ENCODE results near the gene RNU7-1. TPM values are rescaled to one million over a fixed set of nuclear protein-coding genes. Genes with fewer than 3 reads are reported as not detected.
A peak's percentile ranks its signal among the peaks of the same experiment; 100 is the strongest.

RNU7-1 gene
- total and polyA plus RNA-seq, 9 of the 15 experiments (the other 6 are each of a cell fraction or from before 2014, with no cell fraction given), result not detected

GRCh38 chr12:6912164-6912935, 31.3 kb upstream of the RNU7-1 start:
- intact Hi-C loops (cut with micrococcal nuclease) (no loop called here), in situ Hi-C loops (cut with MboI) (no loop called here)
- peak; percentile 69 for TF ChIP-seq ZNF121 (CRISPR knock-in tag; conservative IDR thresholded peaks at IDR 0.05)
- TF ChIP-seq, protein P1, sequence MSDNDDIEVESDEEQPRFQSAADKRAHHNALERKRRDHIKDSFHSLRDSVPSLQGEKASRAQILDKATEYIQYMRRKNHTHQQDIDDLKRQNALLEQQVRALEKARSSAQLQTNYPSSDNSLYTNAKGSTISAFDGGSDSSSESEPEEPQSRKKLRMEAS (CRISPR knock-in tag; IDR thresholded peaks at IDR 0.05), result no peak
- no peak for TF ChIP-seq CEBPG (CRISPR knock-in tag; IDR thresholded peaks at IDR 0.05)
- no peak for TF ChIP-seq CEBPG (tag; conservative IDR thresholded peaks at IDR 0.05 in 1 of 2, IDR thresholded peaks at IDR 0.05 in 1 of 2)
- peak; percentile 29 for TF ChIP-seq RBM25 (IDR thresholded peaks at IDR 0.05; ENCODE audit: low read depth, low read length, severe bottlenecking)
- no peak for FAIRE-seq
- no peak for ATAC-seq
- Histone ChIP-seq H3K9me3 (replicated peaks; ENCODE audit: control insufficient read depth, insufficient read depth, low read depth, low read length) (no peaks in the 10 kb centered on the region), H3K4me2 (ENCODE audit: insufficient read depth, low read length) (no peak overlapping the region), H3K4me1 (replicated peaks in 1 of 2; ENCODE audit: control insufficient read depth in 2 of 2, insufficient read depth in 2 of 2, low read length in 2 of 2) (peaks cover 12 to 40% of the 10 kb centered on the region in 2 experiments; a peak in 4 of 5 replicates), H4K20me1 (replicated peaks; ENCODE audit: control insufficient read depth, insufficient read depth, low read length) (no peaks in the 10 kb centered on the region), H3K9me1 (ENCODE audit: control insufficient read depth, insufficient read depth, low read length) (peaks cover 6% of the 10 kb centered on the region), H3K9ac (ENCODE audit: insufficient read depth in 1 of 2, low read depth in 2 of 2, low read length in 2 of 2) (no peak overlapping the region), H3K27me3 (ENCODE audit: control insufficient read depth in 2 of 2, insufficient read depth in 2 of 2, low read length in 2 of 2) (no peaks in the 10 kb centered on the region), H3K79me2 (ENCODE audit: control insufficient read depth, insufficient read depth, low read length) (peaks cover 19% of the 10 kb centered on the region), H3K27ac (ENCODE audit: extremely low read depth, low read depth, low read length) (no peak overlapping the region), H2AFZ (ENCODE audit: low read depth, low read length) (no peak overlapping the region), H3K36me3 (ENCODE audit: control insufficient read depth, insufficient read depth, low read length) (peaks cover 5% of the 10 kb centered on the region; the same call in 1 of the 3 replicates), H3K4me3 (no peak overlapping the region)
- ChIA-PET POLR2A (interaction anchor here (0.6 to 2.2 kb wide), 7 partner anchors 13 to 49 kb away, joined by 3 to 14 read pairs (median 3); partner anchors contain the start of genes C12orf57 and RNU7-1), CTCF (ENCODE audit: low intra/inter-chr PET ratio) (no interaction called here)
- WGBS (ENCODE audit: insufficient coverage, low coverage, missing lambda C conversion rate), result 64% methylated on average over 14 of the region's 15 CpGs
- no peak for DNase-seq (ENCODE audit: extremely low read depth in 1 of 4, low spot score in 3 of 4)
- no TSS peak for BruUV-seq (replicated peaks)

Measured in K562 (cell line).